Mononuclear cell (primary cell): ENCODE data around the gene RETREG3. TPM values are rescaled to one million over a fixed set of nuclear protein-coding genes. Genes with fewer than 3 reads are reported as not detected.
"Not testable (repeated sequence)": the region's sequence is repeated elsewhere in the genome, so short reads cannot be mapped to it uniquely, and the experiment has no call there.

Source experiments
- H3K27me3 ChIP-seq: 2 replicates; pipeline ENCODE4 v1.6.0; 2011; ENCODE audit warnings: low read length, control low read depth; ENCODE audit not compliant: insufficient read depth
- H3K4me1 ChIP-seq: 2 replicates; pipeline ENCODE4 v1.5.1; 2011; ENCODE audit warnings: mild to moderate bottlenecking, low read length, control low read depth; ENCODE audit not compliant: insufficient read depth
- H3K4me3 ChIP-seq: 2 replicates; pipeline ENCODE4 v1.5.1; 2011; ENCODE audit warnings: mild to moderate bottlenecking, low read length, moderate library complexity
- H3K9me3 ChIP-seq: 2 replicates; pipeline ENCODE4 v1.5.1; 2011; ENCODE audit warnings: low read depth, mild to moderate bottlenecking, control low read depth, low read length
- total RNA-seq: library from RNA; depleted of rRNA; stranded (reverse); fragments of >200 nt; gene quantifications from one replicate; pipeline ENCODE4 v1.2.3, GENCODE V29; 2012

RETREG3 gene
- total RNA-seq, 1 donor = 34.7 TPM

DNA sequence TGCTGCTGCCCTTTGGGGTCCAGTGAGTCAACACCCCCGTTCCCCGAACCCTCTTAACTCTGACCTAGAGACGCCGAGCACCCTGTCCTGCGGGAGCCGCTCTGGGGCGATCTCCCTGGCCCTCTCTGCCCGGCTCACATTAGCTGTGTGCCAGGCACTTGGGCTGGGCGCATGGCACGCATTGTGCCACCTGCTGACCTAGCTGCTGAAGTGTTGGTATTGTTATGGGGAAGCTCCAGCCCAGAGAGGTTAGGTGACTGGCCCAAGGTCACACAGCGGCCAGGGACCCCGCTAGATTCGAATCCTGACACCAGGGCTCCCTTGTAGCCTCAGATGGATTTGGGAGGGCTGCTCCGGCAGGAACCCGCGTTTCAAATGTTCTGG, 55.3 kb downstream of the RETREG3 start:
- peaks cover 3% of the 10 kb centered on the region for H3K27me3 ChIP-seq
- peak overlapping the region; percentile 68 for H3K4me3 ChIP-seq
- no peaks in the 10 kb centered on the region for H3K9me3 ChIP-seq
- peaks cover 26% of the 10 kb centered on the region for H3K4me1 ChIP-seq

DNA sequence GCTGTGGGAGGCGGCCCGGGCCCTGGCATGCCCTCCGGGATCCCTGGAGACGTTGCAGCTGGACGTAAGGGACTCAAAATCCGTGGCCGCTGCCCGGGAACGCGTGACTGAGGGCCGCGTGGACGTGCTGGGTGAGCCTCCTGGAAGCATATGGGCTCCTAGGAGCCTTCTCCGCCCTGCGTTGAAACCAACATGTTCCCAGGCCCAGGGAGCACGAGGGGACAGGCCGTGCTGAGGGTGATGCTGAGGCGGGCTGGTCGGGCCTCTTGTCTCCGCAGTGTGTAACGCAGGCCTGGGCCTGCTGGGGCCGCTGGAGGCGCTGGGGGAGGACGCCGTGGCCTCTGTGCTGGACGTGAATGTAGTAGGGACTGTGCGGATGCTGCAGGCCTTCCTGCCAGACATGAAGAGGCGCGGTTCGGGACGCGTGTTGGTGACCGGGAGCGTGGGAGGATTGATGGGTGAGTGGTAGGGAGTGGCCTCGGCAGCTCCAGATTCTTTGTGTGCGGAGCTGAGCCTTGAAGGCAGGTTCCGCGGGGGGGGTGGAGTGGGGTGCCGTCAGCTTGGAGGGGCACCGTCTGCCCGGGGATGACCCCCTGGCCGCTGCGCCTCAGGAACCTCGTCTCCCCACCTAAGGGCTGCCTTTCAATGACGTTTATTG, 55.9 kb downstream of the RETREG3 start:
- Histone ChIP-seq H3K9me3 (no peaks in the 10 kb centered on the region), H3K27me3 (peaks cover 5% of the 10 kb centered on the region), H3K4me1 (peaks cover 29% of the 10 kb centered on the region), H3K4me3 (no peak overlapping the region)

DNA sequence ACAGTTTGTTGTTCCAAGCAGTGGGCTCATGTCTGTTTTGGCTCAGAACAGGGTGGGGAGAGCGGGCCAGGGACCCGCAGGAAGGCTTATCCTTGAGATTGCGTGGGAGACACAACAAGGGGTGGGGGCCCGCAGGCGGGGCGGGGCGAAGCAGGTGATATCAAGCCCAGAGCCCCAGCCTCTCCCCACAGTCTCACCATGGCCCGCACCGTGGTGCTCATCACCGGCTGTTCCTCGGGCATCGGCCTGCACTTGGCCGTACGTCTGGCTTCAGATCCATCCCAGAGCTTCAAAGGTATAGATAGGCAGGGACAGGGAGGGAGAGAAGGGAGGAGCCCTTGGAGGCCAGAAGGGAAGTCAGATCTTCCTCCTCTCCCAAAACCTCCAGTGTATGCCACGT, 56.4 kb downstream of the RETREG3 start, which contains the start of gene HSD17B1:
Gene HSD17B1, plus strand, starts transcription at position 188 of the 400 bp plus-strand sequence. Its CDS starts 11 bp downstream, at position 199.
- H3K27me3 ChIP-seq, H3K9me3 ChIP-seq, H3K4me3 ChIP-seq: not testable (repeated sequence)
- H3K4me1 ChIP-seq = peaks cover 34% of the 10 kb centered on the region

DNA sequence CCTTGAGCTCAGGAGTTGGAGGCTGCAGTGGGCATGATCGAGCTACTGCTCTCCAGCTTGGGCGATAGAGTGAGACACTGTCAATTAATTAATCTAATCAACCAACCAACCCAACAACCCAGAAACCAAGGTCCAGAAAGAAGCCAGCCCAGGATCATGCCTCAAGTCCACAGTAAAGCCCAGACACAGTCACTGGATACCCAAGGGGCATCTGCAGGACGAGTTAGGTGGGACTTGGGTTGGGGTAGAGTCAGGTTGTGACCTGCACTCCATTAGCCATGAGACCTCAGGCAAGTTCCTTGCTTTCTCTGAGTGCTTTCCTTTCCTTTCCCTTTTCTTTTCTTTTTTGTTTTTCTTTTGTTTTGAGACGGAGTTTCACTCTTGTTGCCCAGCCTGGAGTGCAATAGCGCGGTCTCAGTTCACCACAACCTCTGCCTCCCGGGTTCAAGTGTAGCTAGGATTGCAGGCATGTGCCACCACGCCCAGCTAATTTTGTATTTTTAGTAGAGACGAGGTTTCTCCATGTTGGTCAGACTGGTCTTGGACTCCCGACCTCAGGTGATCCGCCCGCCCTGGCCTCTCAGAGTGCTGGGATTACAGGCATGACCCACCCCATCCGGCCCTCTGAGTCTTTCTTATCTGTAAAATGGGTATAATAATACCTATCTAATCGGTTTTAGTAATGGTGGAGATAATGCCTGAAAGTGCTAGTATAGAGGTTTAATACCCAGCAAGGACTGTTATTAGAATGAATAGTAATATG, 60.0 kb downstream of the RETREG3 start:
- Histone ChIP-seq H3K4me3 (no peak overlapping the region), H3K27me3 (peaks cover 8% of the 10 kb centered on the region), H3K4me1 (peaks cover 22% of the 10 kb centered on the region), H3K9me3 (no peaks in the 10 kb centered on the region)

DNA sequence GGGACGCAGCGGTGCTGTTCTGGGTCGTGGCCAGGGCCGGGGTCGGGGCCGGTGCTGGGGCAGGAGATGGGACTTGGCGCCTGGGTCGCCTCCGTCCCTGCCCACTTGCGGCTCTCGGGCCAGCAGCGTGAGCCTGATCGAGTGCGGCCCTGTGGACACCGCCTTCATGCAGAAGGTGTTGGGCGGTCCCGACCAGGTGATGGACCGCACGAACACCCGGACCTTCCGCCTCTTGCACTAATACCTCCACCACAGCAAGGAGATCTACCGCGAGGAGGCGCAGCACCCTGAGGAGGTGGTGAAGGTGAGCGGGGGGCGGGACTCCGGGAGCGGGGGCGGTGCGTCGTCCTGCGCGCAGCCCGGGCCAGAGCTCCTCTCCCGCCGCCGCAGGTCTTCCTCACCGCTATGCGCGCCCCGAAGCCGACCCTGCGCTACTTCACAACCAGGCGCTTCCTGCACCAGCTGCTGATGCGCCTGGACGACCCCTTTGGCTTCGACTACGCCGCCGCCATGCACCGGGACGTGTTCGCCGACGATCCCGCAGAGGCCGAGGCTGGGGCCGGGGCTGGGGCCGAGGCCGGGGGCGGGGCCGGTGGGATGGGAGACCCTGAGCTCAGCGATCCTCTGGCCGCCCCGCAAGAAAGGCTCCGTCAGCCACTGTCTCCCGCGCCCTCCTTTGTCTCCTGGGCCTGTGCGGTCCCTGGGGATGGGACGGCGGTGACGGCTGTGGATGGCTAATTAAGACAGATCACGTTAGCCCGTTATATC, 60.9 kb downstream of the RETREG3 start:
- H3K4me3 ChIP-seq = no peak overlapping the region
- H3K4me1 ChIP-seq = peaks cover 13% of the 10 kb centered on the region
- H3K9me3 ChIP-seq = no peaks in the 10 kb centered on the region
- H3K27me3 ChIP-seq = peaks cover 8% of the 10 kb centered on the region

DNA sequence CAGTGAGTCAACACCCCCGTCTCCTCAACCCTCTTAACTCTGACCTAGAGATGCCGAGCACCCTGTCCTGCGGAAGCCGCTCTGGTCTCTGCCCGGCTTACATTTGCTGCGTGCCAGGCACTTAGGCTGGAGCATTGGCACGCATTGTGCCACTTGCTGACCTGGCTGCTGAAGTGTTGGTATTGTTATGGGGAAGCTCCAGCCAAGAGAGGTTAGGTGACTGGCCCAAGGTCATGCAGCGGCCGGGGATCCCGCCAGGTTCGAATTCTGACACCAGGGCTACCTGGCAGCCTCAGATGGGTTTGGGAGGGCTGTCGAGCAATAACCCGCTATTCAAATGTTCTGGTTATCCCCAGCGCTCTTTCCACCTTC, 61.5 kb downstream of the RETREG3 start:
- peaks cover 12% of the 10 kb centered on the region for H3K4me1 ChIP-seq
- no peaks in the 10 kb centered on the region for H3K9me3 ChIP-seq
- H3K4me3 ChIP-seq = no peak overlapping the region

DNA sequence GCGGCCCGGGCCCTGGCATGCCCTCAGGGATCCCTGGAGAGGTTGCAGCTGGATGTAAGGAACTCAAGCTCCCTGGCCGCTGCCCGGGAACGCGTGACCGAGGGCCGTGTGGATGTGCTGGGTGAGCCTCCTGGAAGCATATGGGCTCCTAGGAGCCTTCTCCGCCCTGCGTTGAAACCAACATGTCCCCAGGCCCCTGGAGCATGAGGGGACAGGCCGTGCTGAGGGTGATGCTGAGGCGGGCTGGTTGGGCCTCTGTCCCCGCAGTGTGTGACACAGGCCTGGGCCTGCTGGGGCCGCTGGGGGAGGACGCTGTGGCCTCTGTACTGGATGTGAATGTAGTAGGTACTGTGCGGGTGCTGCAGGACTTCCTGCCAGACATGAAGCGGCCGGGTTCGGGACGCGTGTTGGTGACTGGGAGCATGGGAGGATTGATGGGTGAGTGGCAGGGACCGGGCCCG, 62.1 kb downstream of the RETREG3 start:
- no peak overlapping the region for H3K4me3 ChIP-seq
- H3K9me3 ChIP-seq = no peaks in the 10 kb centered on the region
- peaks cover 8% of the 10 kb centered on the region for H3K27me3 ChIP-seq
- peaks cover 12% of the 10 kb centered on the region for H3K4me1 ChIP-seq

More for the DNA sequence above, 61.5 kb downstream of the RETREG3 start:
- H3K27me3 ChIP-seq = peaks cover 8% of the 10 kb centered on the region

DNA sequence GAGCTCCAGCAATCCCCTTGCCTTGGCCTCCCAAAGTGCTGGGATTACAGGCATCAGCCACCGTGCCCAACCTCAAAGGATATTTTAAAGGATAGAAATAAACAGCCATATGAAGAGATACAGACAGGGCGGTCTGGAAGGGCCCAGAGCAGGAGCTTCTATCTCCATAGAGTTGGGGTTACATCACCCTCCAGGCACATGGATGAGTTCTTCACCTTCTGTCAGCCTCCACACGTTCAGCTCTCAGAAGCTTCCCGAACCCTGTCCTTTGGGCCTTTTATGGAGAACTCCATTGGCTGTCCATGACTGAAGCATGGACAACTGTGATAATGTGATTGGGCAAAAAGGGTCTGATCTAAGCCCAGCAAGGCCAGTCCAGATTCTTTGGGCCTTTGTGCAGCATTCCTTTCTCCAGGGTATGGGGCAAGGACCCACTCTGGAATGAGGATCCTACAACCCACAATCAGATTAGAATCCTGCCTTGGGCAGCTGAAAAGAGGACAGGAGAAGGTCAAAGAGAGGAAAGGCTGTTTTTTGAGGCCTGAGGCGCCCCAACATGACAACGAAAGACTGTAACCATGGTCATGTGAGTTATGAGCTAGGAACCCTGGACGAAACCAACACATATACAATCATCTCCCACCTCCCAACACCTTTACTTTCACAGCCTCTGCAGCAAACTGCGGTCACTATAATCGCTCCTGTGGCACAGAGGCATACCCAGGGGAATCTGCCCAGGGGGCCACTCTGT, 63.2 kb downstream of the RETREG3 start:
- H3K27me3 ChIP-seq, H3K9me3 ChIP-seq, H3K4me3 ChIP-seq: not testable (repeated sequence)
- peaks cover 19% of the 10 kb centered on the region for H3K4me1 ChIP-seq

DNA sequence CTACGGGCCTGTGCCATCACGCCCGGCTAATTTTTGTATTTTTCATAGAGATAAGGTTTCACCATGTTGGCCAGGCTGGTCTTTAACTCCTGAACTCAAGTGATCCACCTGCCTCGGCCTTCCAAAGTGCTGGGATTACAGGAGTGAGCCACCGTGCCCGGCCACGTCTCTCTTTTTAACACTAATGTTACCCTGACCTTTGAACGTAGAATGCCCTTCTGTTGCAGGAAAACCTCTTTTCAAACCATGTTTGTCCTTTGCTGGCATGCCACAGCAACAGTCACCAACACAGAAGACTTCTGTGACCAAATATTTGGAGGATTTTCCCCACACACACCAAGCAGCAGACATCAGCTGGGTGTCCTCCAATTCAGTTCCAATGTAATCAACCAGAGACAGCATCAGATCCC, 64.3 kb downstream of the RETREG3 start:
- H3K9me3 ChIP-seq = no peaks in the 10 kb centered on the region
- H3K4me1 ChIP-seq = peaks cover 19% of the 10 kb centered on the region
- peaks cover 8% of the 10 kb centered on the region for H3K27me3 ChIP-seq
- H3K4me3 ChIP-seq = no peak overlapping the region

DNA sequence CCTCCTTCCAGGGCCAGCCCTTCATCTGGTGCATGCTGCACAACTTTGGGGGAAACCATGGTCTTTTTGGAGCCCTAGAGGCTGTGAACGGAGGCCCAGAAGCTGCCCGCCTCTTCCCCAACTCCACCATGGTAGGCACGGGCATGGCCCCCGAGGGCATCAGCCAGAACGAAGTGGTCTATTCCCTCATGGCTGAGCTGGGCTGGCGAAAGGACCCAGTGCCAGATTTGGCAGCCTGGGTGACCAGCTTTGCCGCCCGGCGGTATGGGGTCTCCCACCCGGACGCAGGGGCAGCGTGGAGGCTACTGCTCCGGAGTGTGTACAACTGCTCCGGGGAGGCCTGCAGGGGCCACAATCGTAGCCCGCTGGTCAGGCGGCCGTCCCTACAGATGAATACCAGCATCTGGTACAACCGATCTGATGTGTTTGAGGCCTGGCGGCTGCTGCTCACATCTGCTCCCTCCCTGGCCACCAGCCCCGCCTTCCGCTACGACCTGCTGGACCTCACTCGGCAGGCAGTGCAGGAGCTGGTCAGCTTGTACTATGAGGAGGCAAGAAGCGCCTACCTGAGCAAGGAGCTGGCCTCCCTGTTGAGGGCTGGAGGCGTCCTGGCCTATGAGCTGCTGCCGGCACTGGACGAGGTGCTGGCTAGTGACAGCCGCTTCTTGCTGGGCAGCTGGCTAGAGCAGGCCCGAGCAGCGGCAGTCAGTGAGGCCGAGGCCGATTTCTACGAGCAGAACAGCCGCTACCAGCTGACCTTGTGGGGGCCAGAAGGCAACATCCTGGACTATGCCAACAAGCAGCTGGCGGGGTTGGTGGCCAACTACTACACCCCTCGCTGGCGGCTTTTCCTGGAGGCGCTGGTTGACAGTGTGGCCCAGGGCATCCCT, 65.7 kb downstream of the RETREG3 start:
- no peaks in the 10 kb centered on the region for H3K9me3 ChIP-seq

DNA sequence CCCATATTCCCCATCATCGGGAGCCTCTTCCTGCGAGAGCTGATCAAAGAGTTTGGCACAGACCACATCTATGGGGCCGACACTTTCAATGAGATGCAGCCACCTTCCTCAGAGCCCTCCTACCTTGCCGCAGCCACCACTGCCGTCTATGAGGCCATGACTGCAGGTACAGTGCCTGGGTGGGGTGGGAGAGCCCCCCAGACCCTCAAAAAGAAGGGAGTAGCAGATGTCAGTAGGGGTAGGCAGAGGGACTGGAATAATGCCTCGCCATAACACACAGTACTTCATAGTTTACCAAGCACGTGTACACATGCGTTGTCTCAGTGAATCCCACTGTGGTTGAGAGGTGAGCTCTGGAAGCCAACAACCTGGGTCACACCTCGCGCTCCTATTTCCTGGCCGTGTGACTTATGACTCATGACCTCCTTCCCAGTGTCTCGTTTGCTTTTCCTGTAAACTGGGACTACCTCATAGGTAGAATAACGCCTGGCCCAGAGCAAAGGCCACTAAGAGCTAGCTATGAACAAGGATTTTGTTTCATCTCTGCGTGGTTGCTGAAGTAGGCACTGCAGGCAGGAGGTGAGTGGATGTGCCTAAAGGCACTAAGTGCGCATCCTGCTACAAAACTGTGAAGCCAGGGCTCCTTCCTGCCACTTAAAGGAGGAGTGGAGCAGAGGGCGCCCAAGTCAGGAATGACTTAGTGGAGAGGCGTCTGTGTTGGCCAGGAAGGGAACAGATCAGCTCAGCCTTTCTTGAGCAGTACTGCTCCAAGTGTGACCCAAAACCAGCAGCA, 67.9 kb downstream of the RETREG3 start:
- Histone ChIP-seq H3K9me3 (no peaks in the 10 kb centered on the region), H3K4me3 (no peak overlapping the region), H3K27me3 (no peaks in the 10 kb centered on the region), H3K4me1 (peaks cover 17% of the 10 kb centered on the region)

More for the DNA sequence above, 65.7 kb downstream of the RETREG3 start:
- peaks cover 3% of the 10 kb centered on the region for H3K27me3 ChIP-seq
- peaks cover 12% of the 10 kb centered on the region for H3K4me1 ChIP-seq
- H3K4me3 ChIP-seq = no peak overlapping the region

DNA sequence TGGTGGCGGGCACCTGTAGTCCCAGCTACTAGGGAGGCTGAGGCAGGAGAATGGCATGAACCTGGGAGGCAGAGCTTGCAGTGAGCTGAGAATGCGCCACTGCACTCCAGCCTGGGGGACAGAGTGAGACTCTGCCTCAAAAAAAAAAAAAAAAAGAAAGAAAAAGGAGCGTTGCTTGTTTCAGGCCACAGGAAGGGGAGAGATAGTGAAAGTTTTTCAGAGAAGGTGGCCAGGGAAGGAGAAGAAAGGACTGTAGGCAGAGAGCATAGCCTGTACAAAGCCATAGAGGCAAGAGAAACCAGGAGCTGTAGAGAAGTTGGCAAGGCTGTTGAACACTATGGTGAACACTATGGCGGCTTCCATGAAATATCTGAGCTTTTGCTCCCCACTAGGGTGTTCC, 68.6 kb downstream of the RETREG3 start:
- not testable (repeated sequence) for H3K4me3 ChIP-seq, H3K9me3 ChIP-seq, H3K27me3 ChIP-seq
- H3K4me1 ChIP-seq = peaks cover 21% of the 10 kb centered on the region

DNA sequence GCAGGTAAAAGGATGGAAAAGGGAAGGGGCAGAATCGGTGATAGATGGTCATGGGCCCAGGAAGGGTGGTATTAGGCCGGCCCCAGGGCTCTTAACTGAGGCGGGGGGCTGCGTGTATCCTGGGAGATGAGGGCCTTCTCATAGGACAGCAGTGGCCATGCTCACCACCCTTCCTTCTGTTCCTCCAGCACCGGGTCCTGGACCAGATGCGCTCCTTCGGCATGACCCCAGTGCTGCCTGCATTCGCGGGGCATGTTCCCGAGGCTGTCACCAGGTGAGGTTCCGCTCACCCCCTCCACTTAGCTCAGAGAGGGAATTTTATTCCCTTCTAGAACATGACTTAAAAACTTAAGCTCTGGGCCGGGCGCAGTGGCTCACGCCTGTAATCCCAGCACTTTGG, 70.7 kb downstream of the RETREG3 start:
- Histone ChIP-seq H3K4me3 (no peak overlapping the region), H3K9me3 (no peaks in the 10 kb centered on the region), H3K4me1 (peaks cover 28% of the 10 kb centered on the region), H3K27me3 (no peaks in the 10 kb centered on the region)
